GM18870 (cell line): ENCODE results near the gene CMC2.

ENCODE experiments used
- ATAC-seq: cut with Tn5 transposase; IDR thresholded peaks from one replicate; pipeline ENCODE4 v1.9.1; 2021; ENCODE audit warnings: moderate library complexity; ENCODE audit not compliant: unreplicated experiment

Gene CMC2

DNA sequence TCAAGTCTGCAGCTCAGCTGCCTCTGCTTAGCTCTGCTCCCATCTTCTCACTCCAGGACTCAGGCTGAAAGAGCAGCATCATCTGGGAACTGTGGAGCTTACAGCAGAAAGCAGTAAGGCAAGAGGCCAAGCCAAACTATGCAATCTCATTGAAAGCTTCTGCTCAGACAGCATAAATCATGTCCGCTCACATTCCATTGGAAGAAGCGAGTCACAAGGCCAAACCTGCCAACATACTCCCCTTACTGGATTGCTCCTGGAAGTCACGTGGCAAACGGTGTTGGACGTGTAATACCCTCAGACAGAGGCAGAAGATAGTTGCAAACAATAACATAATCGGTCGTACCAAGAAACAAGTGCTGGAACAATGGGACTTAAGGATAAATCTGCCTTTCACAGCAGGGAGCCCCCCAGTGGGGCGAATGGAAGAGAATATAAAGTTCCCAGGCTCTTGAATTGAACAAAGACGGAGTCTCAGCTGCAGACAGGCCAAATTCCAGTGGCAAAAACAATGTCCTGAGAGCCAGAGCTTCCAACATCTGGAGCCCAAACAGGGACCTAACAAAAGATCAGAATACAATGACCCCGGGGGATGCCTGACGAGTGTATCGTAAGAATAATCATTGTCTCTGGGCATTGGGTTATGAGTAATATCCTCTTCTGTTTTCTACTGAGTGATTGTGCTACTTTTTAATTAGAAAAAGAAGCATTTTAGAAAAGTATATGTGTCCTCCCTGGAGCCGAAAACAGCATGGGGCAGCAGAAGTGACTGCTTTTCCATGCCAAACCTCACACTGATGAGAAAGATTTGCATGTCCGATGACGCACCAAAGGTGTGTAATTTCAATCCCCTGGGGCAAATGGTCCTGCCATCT, 68.4 kb downstream of the CMC2 start:
- no peak for ATAC-seq

DNA sequence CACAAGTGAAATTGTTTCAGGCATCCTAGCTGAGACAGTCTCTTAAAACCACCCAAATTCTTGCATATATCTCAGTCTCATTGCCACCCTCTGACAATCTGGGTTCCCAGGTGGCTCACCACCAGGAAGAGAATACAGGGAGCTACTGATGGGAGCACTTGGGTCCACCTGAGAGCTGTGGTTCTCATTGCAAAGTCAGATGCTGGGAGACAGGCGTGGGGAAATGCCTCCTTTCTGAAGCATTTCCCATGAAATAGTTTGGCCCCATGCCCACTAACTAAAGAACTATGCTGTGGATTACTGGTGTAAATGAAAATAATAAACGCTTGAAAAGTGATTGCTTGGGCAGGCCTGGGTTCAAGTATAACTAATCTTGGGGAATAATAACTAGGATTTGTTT, 70.3 kb downstream of the CMC2 start:
- ATAC-seq = no peak

GRCh38 chr16:80935691-80936090, 71.0 kb downstream of the CMC2 start:
- ATAC-seq = no peak

- ATAC-seq = no peak
Observed at GRCh38 chr16:80932708-80933095, 74.0 kb downstream of the CMC2 start.

DNA sequence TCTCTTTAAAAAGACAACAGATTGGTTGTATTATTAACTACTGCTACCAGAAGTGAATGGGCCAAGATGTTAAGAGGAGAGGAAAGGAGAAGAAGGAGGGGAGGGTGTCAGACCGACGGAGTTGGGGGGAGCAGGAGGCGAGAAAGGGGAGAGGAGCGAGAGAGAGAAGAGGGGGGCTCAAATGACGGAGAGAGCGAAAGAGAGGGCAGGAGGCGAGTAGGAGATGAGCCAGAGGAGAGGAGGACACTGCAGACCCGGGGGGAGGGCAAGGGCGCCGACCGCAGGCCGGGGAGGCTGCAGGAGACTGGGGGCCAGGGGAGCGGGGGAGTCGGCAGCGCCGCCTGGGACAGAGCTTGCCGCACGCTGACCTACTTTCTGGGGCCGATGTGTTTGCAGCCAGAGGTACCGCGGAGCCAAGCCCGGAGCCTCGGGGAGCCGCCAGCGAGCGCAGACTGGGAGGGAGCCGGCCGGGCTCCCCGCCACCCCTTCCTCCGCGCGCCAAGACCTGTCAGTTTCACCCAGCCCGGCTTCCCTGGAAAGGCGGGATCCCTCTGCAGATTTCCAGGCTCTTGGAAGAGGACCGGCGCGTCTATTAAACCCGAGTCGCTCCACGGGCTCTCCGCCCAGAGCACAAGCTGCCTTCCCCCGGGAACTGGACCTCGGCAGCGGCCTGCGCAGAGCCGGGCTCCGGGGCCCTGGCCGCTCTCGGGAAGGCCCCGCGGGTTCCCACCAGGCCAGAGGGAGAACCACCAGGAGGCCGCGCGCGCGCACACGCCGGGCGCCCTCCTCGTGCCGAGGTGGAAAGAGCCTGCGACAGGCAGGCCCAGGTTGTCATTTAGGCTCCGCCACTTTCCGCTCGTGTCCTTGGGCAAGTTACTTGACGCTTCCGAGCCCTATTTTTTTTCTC, 74.6 kb downstream of the CMC2 start:
- ATAC-seq = no peak

DNA sequence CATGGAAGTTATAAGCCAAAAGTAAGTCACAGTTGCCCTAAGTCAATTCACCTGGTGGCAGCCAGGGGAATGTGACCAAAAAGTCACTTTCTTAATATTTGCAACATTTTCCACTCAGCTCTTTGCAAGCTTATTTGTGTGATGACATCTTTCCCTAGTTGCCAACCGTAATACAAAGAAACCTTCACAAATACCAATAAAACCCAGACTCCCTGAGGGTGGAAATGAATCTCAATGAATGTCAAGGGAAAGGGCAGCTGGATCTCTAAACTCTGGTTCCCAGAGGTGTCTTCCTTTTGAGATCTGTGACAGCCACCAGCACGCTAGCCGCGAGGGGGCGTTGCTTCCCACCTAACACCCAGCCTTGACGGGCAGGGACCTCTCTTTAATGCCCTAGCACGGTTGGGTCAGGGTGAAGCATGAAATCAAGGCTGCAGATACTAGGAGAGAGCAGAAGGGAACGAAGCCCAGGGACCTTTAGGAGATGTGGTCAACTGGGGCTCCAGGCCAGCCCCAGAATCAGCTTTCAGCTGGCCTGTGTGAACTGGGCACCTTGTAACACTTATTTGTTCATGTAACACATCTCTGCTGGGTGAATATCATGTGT, 82.2 kb downstream of the CMC2 start:
- no peak for ATAC-seq

GRCh38 chr16:80923356-80923755, 83.3 kb downstream of the CMC2 start:
- ATAC-seq = no peak
